SK-N-SH treated with all-trans-retinoic acid at 6 μM for 48 hours (cell line): ENCODE data around the gene ZBTB43.

ENCODE experiments used
- ISL1 ChIP-seq: fragments of 250-450 bp; sonication (Bioruptor Pico); IDR thresholded peaks from 2 replicates; pipeline ENCODE4 v2.1.2; 2022; ENCODE audit warnings: mild to moderate bottlenecking, moderate library complexity
- OSR1 ChIP-seq: fragments of 250-450 bp; sonication (Bioruptor Pico); IDR thresholded peaks from 2 replicates; pipeline ENCODE4 v1.8.0; 2022; ENCODE audit warnings: moderate library complexity, mild to moderate bottlenecking, inconsistent platforms
- ZFP30 ChIP-seq: fragments of 450-650 bp; formaldehyde crosslinking; IDR thresholded peaks from 2 replicates; pipeline ENCODE4 v1.5.0; 2022; ENCODE audit warnings: mild to moderate bottlenecking, moderate library complexity

DNA sequence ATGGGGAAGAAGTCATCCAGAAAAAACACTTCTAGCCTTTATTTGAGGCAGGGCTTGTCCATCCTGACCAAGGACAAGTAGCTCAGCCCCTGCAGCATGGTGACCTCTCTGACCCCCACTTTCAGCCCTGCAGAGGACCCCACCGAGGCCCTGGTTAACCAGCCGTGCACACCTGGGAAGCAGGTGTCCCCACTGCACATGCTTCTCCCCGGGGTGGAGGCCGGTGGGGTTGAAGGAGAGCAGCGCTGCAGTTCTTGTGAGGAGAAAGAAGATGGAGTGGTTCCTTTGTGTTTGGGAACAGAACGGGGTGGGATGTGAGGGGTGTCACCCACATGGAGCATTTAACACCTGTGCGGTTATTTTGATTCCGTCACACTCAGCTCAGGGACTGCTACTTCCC is 34.5 kb downstream of the ZBTB43 start:
- TF ChIP-seq ZFP30 (CRISPR knock-in tag): no peak
- TF ChIP-seq ISL1 (CRISPR knock-in tag): no peak
- TF ChIP-seq OSR1 (CRISPR knock-in tag): no peak
